ENCODE results near the gene FZD7. TPM values are rescaled to one million over a fixed set of nuclear protein-coding genes. Genes with fewer than 3 reads are reported as not detected.

The FZD7 gene
- total and polyA plus RNA-seq, 2 of the 8 experiments (the other 6 are each of a cell fraction or from before 2014, with no cell fraction given): 176 to 246 TPM

GRCh38 chr2:202049092-202049728 is 15.6 kb downstream of the FZD7 start (continued):
- no peak for TF ChIP-seq CREB1 (IDR thresholded peaks at IDR 0.05)
- no peak for TF ChIP-seq RBBP5 (IDR thresholded peaks at IDR 0.05; ENCODE audit: borderline replicate concordance, low read depth, low read length)
- TF ChIP-seq USF2 (IDR thresholded peaks at IDR 0.05; ENCODE audit: low read length): no peak

Measured in H1 (cell line).